WTC11 (cell line): ENCODE measurements around the gene ORMDL2. TPM values are rescaled to one million over a fixed set of nuclear protein-coding genes. Genes with fewer than 3 reads are reported as not detected.
A peak's percentile ranks its signal among the peaks of the same experiment; 100 is the strongest.
"Not testable (repeated sequence)": the region's sequence is repeated elsewhere in the genome, so short reads cannot be mapped to it uniquely, and the experiment has no call there.

ENCODE experiments used
- ATAC-seq: fragments of 200-7000 bp; cut with Tn5 transposase; 2 replicates; pipeline ENCODE4 v1.10.0; 2021; ENCODE audit warnings: mild to moderate bottlenecking, moderate library complexity
- CTCF ChIA-PET: fragments of 300-600 bp; sonication (Branson Sonifier 250); formaldehyde crosslinking; loops from one replicate; lab custom pipeline; 2021; ENCODE audit warnings: antibody characterized with exemption; lab: Charles Lee
- POLR2A ChIA-PET: fragments of 350-600 bp; sonication (Branson Sonifier 250); formaldehyde crosslinking; loops from one replicate; lab custom pipeline; 2021; ENCODE audit warnings: antibody characterized with exemption; lab: Charles Lee
- DNase-seq: peaks from one replicate; pipeline ENCODE4 v3.0.0; 2021; ENCODE audit warnings: low spot score
- H3K27ac Mint-ChIP-seq: 2 replicates; pipeline ENCODE4 v1.8.0; 2021; ENCODE audit warnings: mixed read lengths
- H3K27me3 Mint-ChIP-seq: 2 replicates; pipeline ENCODE4 v1.8.0; 2021; ENCODE audit warnings: low read depth, mild to moderate bottlenecking, moderate library complexity, mixed read lengths
- H3K36me3 Mint-ChIP-seq: 2 replicates; pipeline ENCODE4 v1.8.0; 2021; ENCODE audit warnings: mixed read lengths
- H3K4me1 Mint-ChIP-seq: 2 replicates; pipeline ENCODE4 v1.8.0; 2022; ENCODE audit warnings: mixed read lengths
- H3K4me3 Mint-ChIP-seq: 2 replicates; pipeline ENCODE4 v1.8.0; 2021; ENCODE audit warnings: mild to moderate bottlenecking, moderate library complexity, mixed read lengths
- H3K9me3 Mint-ChIP-seq: 2 replicates; pipeline ENCODE4 v1.8.0; 2021; ENCODE audit warnings: mixed read lengths
- ATF1 ChIP-seq: sonication (generic); formaldehyde crosslinking; IDR thresholded peaks from 2 replicates; pipeline ENCODE4 v1.8.1; 2023; ENCODE audit warnings: mild to moderate bottlenecking, moderate library complexity, missing genetic modification reagents
- FOXP4 ChIP-seq: sonication (generic); formaldehyde crosslinking; IDR thresholded peaks from 2 replicates; pipeline ENCODE4 v1.8.0; 2022; ENCODE audit warnings: mild to moderate bottlenecking, missing genetic modification reagents
- JAZF1 ChIP-seq: fragments of 250-450 bp; sonication (Bioruptor Pico); IDR thresholded peaks from 2 replicates; pipeline ENCODE4 v1.9.0; 2021; ENCODE audit warnings: moderate library complexity, mild to moderate bottlenecking, inconsistent platforms
- JUN ChIP-seq: sonication (generic); formaldehyde crosslinking; IDR thresholded peaks from 2 replicates; pipeline ENCODE4 v1.8.0; 2023; ENCODE audit warnings: mild to moderate bottlenecking, missing genetic modification reagents
- KAT7 ChIP-seq: sonication (generic); formaldehyde crosslinking; IDR thresholded peaks from 2 replicates; pipeline ENCODE4 v1.8.1; 2023; ENCODE audit warnings: missing genetic modification reagents, mild to moderate bottlenecking, borderline replicate concordance
- MLX ChIP-seq: sonication (generic); formaldehyde crosslinking; IDR thresholded peaks from 2 replicates; pipeline ENCODE4 v1.8.1; 2023; ENCODE audit warnings: mild to moderate bottlenecking, missing genetic modification reagents, moderate library complexity
- NFATC4 ChIP-seq: fragments of 250-450 bp; sonication (Bioruptor Pico); IDR thresholded peaks from 2 replicates; pipeline ENCODE4 v1.9.0; 2021; ENCODE audit warnings: mild to moderate bottlenecking
- NR1H2 ChIP-seq: sonication (generic); formaldehyde crosslinking; IDR thresholded peaks from 2 replicates; pipeline ENCODE4 v1.9.0; 2021; ENCODE audit warnings: mild to moderate bottlenecking, moderate library complexity, missing genetic modification reagents
- PRRX2 ChIP-seq: fragments of 250-450 bp; sonication (Bioruptor Pico); IDR thresholded peaks from 2 replicates; pipeline ENCODE4 v1.8.0; 2021; ENCODE audit warnings: mild to moderate bottlenecking
- USF1 ChIP-seq: sonication (generic); formaldehyde crosslinking; IDR thresholded peaks from 2 replicates; pipeline ENCODE4 v1.8.0; 2022; ENCODE audit warnings: mild to moderate bottlenecking, missing genetic modification reagents
- ZNF121 ChIP-seq: sonication (generic); formaldehyde crosslinking; IDR thresholded peaks from 2 replicates; pipeline ENCODE4 v1.8.0; 2023; ENCODE audit warnings: missing genetic modification reagents
- ZNF138 ChIP-seq: sonication (generic); formaldehyde crosslinking; conservative IDR thresholded peaks from 2 replicates; pipeline ENCODE4 v1.8.1; 2022; ENCODE audit warnings: mild to moderate bottlenecking, moderate library complexity, missing genetic modification reagents
- ZNF232 ChIP-seq: sonication (generic); formaldehyde crosslinking; IDR thresholded peaks from 2 replicates; pipeline ENCODE4 v1.8.0; 2022; ENCODE audit warnings: mild to moderate bottlenecking, missing genetic modification reagents
- ZNF263 ChIP-seq: sonication (generic); formaldehyde crosslinking; IDR thresholded peaks from 2 replicates; pipeline ENCODE4 v1.8.1; 2022; ENCODE audit warnings: low read depth, mild to moderate bottlenecking, moderate library complexity, missing genetic modification reagents
- ZNF281 ChIP-seq: sonication (generic); formaldehyde crosslinking; IDR thresholded peaks from 2 replicates; pipeline ENCODE4 v1.8.0; 2023; ENCODE audit warnings: mild to moderate bottlenecking, missing genetic modification reagents
- ZNF396 ChIP-seq: fragments of 250-450 bp; sonication (Bioruptor Pico); IDR thresholded peaks from 2 replicates; pipeline ENCODE4 v1.8.0; 2021; ENCODE audit warnings: mild to moderate bottlenecking, moderate library complexity, borderline replicate concordance
- ZNF416 ChIP-seq: fragments of 250-450 bp; sonication (Bioruptor Pico); IDR thresholded peaks from 2 replicates; pipeline ENCODE4 v1.9.0; 2021; ENCODE audit warnings: mild to moderate bottlenecking, inconsistent platforms
- total RNA-seq: library from RNA; stranded (reverse); gene quantifications from 3 replicates; pipeline ENCODE4 v1.2.3, GENCODE V29; 2021
- TF ChIP-seq, protein P1 (sequence below): sonication (generic); formaldehyde crosslinking; IDR thresholded peaks from 2 replicates; pipeline ENCODE4 v1.8.1; 2023; ENCODE audit warnings: mild to moderate bottlenecking, moderate library complexity, missing genetic modification reagents
- TF ChIP-seq, protein P2 (sequence below): sonication (generic); formaldehyde crosslinking; IDR thresholded peaks from 2 replicates; pipeline ENCODE4 v1.8.1; 2022; ENCODE audit warnings: mild to moderate bottlenecking, missing genetic modification reagents, moderate library complexity, borderline replicate concordance
- TF ChIP-seq, protein P3 (sequence below): sonication (generic); formaldehyde crosslinking; IDR thresholded peaks from 2 replicates; pipeline ENCODE4 v1.8.1; 2022; ENCODE audit warnings: low read depth, mild to moderate bottlenecking, moderate library complexity, missing genetic modification reagents, borderline replicate concordance

ORMDL2 gene
- total RNA-seq, 1 experiment from 2014 or later = 32.9 TPM

DNA sequence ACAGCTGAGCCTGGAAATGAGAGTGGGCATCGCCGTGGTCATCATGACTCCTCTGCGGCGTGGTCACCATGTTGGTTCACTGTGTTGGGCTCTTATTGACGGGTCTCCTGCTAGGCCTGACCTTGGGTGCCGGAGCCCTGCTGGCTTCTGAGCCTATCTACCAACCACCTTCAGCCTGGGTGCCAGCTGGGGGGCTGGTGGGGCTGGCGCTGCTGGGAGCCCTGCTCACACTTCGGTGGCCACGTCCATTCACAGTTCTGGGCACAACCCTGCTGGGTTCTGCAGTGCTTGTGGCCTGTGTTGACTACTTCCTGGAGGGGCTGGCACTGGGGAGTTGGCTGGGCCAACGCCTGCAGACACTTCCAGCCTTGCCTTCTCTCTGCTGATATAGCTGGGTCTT lies 15.2 kb downstream of the ORMDL2 start:
- H3K4me1 Mint-ChIP-seq = peaks cover 22% of the 10 kb centered on the region
- no peak overlapping the region for H3K4me3 Mint-ChIP-seq
- DNase-seq = no peak
- POLR2A ChIA-PET = no interaction called here
- CTCF ChIA-PET = interaction anchor here (1.8 kb wide), 1 partner anchor 94 kb away, joined by 6 read pairs; no protein-coding TSS in a partner anchor
- ATAC-seq = no peak
- H3K9me3 Mint-ChIP-seq = no peaks in the 10 kb centered on the region
- H3K27ac Mint-ChIP-seq = peak overlapping the region; percentile 42; the same call in 1 of the 2 replicates
- TF ChIP-seq ZNF138 (CRISPR knock-in tag) (no peak), MLX (CRISPR knock-in tag) (no peak), JUN (no peak), USF1 (CRISPR knock-in tag) (no peak), KAT7 (CRISPR knock-in tag) (no peak), ZNF416 (CRISPR knock-in tag) (no peak), ATF1 (CRISPR knock-in tag) (no peak), ZNF232 (CRISPR knock-in tag) (no peak), NFATC4 (no peak), ZNF396 (CRISPR knock-in tag) (no peak), JAZF1 (CRISPR knock-in tag) (no peak), PRRX2 (CRISPR knock-in tag) (no peak), ZNF121 (CRISPR knock-in tag) (no peak), FOXP4 (CRISPR knock-in tag) (no peak), ZNF281 (CRISPR knock-in tag) (no peak), ZNF263 (CRISPR knock-in tag) (no peak), NR1H2 (CRISPR knock-in tag) (no peak)
- TF ChIP-seq, protein P1, sequence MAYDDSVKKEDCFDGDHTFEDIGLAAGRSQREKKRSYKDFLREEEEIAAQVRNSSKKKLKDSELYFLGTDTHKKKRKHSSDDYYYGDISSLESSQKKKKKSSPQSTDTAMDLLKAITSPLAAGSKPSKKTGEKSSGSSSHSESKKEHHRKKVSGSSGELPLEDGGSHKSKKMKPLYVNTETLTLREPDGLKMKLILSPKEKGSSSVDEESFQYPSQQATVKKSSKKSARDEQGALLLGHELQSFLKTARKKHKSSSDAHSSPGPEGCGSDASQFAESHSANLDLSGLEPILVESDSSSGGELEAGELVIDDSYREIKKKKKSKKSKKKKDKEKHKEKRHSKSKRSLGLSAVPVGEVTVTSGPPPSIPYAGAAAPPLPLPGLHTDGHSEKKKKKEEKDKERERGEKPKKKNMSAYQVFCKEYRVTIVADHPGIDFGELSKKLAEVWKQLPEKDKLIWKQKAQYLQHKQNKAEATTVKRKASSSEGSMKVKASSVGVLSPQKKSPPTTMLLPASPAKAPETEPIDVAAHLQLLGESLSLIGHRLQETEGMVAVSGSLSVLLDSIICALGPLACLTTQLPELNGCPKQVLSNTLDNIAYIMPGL (CRISPR knock-in tag) = no peak
- TF ChIP-seq, protein P2, sequence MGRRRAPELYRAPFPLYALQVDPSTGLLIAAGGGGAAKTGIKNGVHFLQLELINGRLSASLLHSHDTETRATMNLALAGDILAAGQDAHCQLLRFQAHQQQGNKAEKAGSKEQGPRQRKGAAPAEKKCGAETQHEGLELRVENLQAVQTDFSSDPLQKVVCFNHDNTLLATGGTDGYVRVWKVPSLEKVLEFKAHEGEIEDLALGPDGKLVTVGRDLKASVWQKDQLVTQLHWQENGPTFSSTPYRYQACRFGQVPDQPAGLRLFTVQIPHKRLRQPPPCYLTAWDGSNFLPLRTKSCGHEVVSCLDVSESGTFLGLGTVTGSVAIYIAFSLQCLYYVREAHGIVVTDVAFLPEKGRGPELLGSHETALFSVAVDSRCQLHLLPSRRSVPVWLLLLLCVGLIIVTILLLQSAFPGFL (CRISPR knock-in tag) = no peak
- TF ChIP-seq, protein P3, sequence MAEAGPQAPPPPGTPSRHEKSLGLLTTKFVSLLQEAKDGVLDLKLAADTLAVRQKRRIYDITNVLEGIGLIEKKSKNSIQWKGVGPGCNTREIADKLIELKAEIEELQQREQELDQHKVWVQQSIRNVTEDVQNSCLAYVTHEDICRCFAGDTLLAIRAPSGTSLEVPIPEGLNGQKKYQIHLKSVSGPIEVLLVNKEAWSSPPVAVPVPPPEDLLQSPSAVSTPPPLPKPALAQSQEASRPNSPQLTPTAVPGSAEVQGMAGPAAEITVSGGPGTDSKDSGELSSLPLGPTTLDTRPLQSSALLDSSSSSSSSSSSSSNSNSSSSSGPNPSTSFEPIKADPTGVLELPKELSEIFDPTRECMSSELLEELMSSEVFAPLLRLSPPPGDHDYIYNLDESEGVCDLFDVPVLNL = no peak
- TF ChIP-seq, all 79 proteins: peak for 0
- H3K27me3 Mint-ChIP-seq = no peaks in the 10 kb centered on the region
- H3K36me3 Mint-ChIP-seq = no peaks in the 10 kb centered on the region

DNA sequence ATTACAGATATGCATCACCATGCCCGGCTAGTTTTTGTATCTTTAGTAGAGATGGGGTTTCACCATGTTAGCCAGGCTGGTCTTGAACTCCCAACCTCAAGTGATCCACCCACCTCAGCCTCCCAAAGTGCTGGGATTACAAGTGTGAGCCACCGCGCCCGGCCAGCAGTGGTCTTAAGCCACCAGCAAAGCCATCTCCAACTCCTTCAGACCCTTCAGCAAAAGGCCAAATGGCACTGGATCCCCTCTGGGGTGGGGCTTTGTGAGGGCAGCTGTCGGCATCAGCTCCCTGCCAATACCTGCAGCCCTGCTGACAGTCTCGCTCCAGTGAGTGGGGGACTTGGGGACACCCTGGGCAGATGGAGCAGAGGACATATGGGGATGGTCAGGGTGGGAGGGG lies 16.6 kb downstream of the ORMDL2 start:
- H3K27me3 Mint-ChIP-seq, POLR2A ChIA-PET, H3K9me3 Mint-ChIP-seq, H3K4me3 Mint-ChIP-seq, DNase-seq, ATAC-seq, H3K36me3 Mint-ChIP-seq, H3K27ac Mint-ChIP-seq: not testable (repeated sequence)
- H3K4me1 Mint-ChIP-seq = peaks cover 17% of the 10 kb centered on the region
- CTCF ChIA-PET = interaction anchor here (1.8 kb wide), 1 partner anchor 96 kb away, joined by 6 read pairs; no protein-coding TSS in a partner anchor
